SKM-1 (cell line): ENCODE results near the gene NRROS.
"Not testable (repeated sequence)": the region's sequence is repeated elsewhere in the genome, so short reads cannot be mapped to it uniquely, and the experiment has no call there.

ENCODE experiments used
- DNase-seq: peaks from one replicate; lab custom pipeline; 2025; ENCODE audit not compliant: unreplicated experiment; lab: John Stamatoyannopoulos, UW

The NRROS gene

DNA sequence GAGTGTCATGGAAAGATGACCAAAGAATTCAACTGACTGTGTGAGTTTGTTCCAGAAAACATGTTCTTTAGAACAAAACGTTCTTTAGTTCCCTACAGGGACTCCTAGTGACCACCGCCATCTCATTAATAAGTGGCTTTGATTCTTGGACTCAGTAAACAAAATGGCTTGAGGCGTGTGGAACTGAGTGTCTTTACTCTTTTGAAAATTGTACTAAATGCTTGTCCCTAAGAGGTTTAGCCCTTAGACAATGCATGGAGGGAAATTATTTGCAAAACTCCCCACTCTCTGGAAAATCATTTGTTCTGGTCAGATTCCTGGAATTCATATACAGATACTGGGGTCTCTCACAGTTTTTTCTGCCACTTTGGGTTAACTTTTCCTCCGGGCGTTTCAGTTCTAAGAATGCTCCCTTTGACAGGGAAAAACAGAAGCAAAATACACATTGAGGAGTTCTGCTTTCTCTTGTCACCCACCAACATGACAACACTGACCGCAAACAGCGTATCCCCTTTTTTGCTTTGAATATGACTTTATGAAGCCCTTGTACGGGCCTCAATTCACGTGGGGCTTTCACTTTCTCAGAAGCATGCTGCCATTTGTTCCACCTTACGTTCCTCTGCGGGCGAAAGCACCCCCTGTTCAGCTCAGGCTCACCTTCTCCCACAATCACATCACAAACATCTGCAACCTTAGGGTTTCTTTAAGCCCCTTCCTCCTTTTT lies 15.3 kb upstream of the NRROS start:
- DNase-seq, result peak; percentile 76

DNA sequence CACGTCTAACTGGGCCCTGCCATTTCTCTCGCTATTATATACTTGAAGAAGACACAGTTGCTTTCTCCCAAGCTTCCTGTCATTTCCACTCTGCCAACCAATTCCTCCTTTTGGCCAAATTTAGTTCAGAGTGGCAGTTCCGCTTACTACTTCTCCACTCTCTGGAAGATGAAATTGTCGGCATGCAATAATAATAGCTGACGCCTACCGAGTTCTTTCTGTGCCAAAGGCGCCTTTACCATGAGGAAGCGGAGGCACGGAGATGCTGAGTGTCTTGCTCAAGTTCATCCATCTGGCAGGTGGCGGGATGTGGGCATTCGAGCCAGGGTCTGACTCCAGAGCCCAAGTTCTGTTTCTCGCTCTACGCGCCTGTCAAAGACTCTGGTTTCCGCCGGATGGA lies 14.6 kb upstream of the NRROS start:
- DNase-seq, result peak; percentile 88

DNA sequence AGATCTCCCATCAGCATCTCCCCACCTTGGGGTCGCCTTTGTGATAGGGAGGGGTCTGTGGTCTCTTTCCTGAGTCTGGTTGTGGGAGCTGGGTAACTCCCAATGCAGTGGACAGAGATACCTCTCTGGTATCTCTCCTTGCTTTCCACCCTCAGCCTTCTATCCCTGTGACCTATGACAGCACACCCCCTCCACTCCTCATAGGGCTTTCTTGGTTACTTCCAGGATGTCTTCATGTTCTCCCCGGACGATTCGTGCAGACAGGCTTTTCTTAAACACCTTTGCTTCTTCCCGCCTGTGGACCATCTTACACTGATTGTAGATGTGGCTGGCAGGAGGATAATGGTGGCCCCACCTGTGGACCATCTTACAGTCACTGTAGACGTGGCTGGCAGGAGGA lies 14.2 kb upstream of the NRROS start:
- DNase-seq, result no peak

DNA sequence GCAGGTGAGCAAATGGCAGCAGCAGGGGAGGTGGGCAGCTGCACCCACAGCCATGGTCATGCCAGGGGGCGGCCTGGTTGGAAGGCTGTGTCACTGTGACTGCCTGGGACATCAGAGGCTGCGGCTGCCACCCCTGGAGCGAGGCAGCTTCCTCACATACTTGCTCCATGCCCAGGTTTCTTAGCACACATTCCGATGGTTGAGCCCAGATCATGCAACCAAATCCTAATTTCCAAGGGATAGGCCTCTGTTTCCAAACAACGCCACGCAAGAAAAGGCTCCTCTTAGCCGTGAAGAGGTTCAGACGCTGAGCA lies 11.6 kb upstream of the NRROS start:
- no peak for DNase-seq

DNA sequence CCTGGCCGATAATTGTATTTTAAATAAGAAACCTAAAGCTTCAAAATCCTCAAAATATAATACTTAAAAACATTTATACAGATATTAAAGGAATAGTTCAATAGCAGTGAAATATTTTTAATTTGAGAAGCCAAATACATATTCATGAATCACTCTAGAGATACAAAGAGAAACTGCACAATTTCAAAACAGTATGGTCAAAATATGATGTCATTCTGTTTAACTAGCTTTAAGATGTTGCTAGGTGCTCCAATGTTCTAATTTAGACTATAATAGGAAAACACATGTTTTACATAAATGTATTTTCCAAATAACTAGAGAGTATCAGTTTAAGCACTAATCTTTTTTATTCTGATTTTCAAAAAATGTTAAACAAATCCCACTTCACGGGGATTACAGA lies 10.3 kb upstream of the NRROS start:
- no peak for DNase-seq

GRCh38 chr3:196631682-196632045 lies 7.8 kb upstream of the NRROS start:
- DNase-seq, result no peak

GRCh38 chr3:196632046-196632751 lies 7.3 kb upstream of the NRROS start:
- peak; percentile 100 for DNase-seq

DNA sequence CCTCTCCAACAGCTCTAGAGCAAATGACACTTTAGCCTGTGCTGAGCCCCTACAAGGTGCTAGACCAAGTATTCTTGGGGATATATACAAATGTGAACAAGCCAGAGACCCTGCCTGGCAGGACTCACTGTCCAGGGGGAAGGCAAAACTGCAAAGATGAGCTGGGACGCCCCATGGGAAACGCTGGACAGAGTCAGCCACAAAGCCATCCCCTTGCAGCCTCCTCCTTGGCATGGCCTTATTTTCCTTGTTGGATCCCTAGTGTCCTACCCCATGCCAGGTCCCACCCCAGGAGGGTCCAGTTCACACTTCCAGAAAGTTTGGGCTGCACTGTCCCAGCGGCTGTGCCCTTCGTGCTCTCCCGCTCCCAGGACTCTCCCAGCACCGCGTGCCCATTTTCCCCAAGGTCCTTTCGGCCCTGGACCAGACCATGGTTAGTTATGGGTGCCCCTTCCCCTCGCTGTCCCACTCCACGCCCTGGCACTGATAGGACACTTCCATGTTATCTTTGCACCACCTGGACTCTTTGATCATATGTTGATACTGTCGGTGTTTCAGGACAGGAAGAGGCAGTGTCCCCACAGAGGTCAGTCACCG lies 5.8 kb upstream of the NRROS start:
- no peak for DNase-seq

GRCh38 chr3:196634224-196634623 lies 5.3 kb upstream of the NRROS start:
- DNase-seq, result no peak

GRCh38 chr3:196634829-196635228 lies 4.7 kb upstream of the NRROS start:
- no peak for DNase-seq

- DNase-seq, result no peak
Measured at GRCh38 chr3:196636369-196637349, 2.8 kb upstream of the NRROS start.

DNA sequence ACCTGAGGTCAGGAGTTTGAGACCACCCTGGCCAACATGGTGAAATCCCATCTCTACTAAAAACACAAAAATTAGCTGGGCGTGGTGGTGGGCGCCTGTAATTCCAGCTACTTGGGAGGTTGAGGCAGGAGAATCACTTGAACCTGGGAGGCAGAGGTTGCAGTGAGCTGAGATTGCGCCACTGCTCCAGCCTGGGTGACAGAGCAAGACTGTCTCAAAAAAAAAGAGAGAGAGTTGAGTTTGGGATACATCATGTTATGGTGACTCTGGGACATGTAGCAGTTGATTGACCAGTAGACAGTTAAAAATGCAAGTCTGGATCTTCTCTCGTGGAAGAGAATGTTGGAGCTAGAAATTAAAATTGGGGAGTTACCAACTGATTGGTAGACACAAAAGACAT lies 1.6 kb upstream of the NRROS start:
- not testable (repeated sequence) for DNase-seq

DNA sequence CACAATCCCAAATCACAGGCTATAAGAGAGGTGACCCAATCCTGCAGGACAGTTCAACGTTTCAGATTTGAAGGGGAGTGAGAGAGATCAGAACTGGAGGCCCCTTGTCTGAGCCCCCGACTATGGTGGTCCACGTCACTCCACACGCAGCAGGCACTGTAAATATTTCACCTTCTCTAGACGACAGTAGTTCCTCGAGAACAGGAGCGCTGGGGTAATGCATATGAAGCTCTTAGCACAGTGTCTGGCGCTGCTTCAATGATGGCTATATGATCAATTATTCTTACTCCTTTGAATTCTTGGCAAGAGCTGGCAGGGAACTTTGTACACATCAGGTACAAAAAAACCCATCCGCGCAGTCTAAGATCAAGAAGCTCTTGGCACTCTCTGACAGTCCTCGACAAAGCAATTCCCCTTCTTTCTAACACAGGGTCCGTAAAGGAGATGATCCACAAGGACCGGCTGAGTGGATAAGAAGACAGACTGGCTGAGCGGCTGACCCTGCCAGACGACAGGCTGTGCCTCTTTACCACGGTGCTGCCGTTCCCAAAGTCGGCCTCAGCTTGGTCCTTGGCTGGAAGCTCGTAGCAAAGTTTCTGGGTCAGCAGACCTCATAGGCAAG lies 522 bp upstream of the NRROS start:
- DNase-seq, result no peak

GRCh38 chr3:196640297-196641018 lies 964 bp downstream of the NRROS start:
- DNase-seq, result no peak

DNA sequence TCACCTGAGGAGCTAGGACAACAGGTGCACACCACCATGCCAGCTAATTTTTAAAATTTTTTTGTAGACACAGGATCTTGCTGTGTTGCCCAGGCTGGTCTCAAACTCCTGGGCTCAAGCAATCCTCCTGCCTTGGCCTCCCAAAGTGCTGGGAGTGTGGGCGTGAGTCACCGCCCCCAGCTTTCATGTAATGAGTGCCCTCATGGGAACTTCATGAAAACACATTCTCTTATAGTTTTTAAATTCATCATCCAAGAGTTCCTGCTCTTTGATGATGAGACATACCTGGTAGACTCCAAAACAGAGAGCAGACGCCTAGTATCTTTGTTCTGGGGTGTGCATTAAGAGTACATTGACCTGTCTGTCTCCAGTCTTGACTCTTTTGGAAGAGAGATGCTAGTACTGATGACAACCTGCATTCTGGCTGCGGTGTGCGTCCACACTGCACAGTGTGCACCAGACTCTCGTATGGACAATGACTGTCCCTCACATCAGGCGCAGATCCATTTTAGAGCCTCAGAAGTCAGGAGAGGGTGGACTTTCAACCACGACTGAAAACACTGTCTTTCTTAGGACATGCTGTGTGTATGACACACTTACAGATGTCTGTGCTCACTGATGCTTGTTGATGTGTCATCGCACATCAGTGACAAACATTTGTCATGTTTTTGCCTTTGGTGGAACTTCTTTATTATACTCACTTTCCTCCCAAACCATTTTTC lies 2.0 kb downstream of the NRROS start:
- DNase-seq, result no peak

DNA sequence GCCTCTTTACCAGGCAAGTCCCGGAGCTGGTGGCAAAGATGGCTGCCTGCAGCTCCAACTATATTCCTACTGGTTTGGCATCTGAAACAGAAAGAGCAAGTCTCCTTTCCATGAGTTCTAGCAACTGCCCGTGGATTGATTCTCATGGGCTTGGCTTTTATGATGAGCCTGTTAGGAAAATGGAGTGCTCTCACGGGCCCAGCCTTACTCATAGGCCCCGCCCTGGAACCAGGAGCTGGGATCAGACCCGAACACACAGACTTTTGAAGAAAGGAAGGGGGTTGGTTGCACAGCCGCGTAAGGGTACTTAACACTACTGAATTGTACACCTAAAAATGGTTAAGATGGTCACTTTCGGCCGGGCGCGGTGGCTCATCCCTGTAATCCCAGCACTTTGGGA lies 2.9 kb downstream of the NRROS start:
- DNase-seq, result no peak

- DNase-seq, result no peak
Measured at GRCh38 chr3:196643201-196643749, 3.8 kb downstream of the NRROS start.

GRCh38 chr3:196643761-196644160 lies 4.3 kb downstream of the NRROS start:
- no peak for DNase-seq

DNA sequence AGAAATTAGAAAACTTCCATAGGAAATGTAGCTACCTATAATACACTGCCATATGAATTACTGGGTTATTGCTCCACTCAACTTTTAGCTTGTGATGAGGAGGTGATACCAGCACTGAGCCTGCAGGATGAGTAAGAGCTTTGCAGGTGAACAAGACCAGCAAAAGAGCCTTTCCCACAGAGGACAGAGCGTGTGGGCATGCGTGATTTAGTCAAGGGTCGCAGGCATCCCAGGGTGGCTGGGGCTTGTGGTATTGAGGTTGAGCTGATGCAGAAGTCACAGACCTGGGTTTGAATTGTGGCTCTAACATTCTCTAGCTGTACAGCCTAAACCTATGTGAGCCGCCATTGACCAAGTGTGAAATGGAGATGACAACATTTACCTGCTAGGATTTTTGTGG lies 5.6 kb downstream of the NRROS start:
- no peak for DNase-seq
